Measurements from ENCODE around the gene TM9SF3.

DNA sequence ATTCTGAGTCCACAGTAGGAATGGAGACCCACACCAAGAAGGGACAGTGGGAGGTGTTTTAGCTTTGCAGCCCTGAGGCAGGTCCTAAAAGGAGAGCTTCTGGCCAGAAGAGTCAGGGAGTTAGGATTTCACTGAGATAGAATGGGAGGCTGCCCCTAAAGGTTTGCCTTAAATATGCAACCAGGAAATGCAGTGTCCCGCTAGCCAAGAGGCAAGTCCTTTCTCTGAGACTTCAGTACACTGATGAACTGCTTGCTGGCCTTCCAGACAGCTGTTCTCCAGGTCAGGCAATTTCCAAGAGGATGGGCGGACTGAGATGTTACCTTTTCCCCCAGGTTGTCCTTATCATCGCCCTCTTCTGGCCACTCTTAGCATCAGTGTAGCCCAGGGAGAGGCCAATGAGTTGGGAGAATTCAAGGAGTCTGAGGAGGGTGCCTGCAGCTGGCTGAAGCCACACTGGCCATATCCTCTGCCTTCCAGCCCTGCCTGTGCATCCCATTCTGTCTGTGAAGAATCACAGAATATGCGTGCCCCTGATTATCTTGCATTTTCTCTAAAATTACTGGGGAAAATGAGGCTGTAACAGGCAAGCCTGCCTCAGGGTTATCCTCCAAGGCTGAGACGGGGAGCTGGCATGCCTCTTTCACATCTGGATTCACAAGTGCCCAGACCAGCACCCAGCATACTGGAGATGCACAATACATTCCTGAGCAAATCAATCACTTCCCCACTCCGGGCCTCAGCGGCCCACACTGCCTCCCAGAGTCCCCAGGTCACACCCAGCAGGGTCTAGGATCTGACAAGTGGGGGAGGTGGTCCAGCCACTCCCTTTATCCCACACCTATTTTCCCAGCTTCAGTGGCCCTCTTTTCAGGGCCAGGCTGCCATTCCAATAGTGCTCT lies 75.5 kb downstream of the TM9SF3 start:
- TF ChIP-seq EZH2 (IDR thresholded peaks at IDR 0.05; ENCODE audit: borderline replicate concordance, control insufficient read depth, low read depth, low read length) (no peak), POLR2A (IDR thresholded peaks at IDR 0.05; ENCODE audit: low read depth, low read length) (no peak)
- TF ChIP-seq, protein P1, sequence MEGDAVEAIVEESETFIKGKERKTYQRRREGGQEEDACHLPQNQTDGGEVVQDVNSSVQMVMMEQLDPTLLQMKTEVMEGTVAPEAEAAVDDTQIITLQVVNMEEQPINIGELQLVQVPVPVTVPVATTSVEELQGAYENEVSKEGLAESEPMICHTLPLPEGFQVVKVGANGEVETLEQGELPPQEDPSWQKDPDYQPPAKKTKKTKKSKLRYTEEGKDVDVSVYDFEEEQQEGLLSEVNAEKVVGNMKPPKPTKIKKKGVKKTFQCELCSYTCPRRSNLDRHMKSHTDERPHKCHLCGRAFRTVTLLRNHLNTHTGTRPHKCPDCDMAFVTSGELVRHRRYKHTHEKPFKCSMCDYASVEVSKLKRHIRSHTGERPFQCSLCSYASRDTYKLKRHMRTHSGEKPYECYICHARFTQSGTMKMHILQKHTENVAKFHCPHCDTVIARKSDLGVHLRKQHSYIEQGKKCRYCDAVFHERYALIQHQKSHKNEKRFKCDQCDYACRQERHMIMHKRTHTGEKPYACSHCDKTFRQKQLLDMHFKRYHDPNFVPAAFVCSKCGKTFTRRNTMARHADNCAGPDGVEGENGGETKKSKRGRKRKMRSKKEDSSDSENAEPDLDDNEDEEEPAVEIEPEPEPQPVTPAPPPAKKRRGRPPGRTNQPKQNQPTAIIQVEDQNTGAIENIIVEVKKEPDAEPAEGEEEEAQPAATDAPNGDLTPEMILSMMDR (IDR thresholded peaks at IDR 0.05 in 2 of 3, conservative IDR thresholded peaks at IDR 0.05 in 1 of 3; ENCODE audit: control insufficient read depth in 2 of 3, extremely low read depth in 1 of 3, insufficient read depth in 1 of 3, low read depth in 3 of 3, low read length in 3 of 3): peak; percentile 60 to 77 (median 72)

Data from GM12878 (cell line).